ENCODE results near the gene PRELP. TPM values are rescaled to one million over a fixed set of nuclear protein-coding genes. Genes with fewer than 3 reads are reported as not detected.

The PRELP gene
- total and polyA plus RNA-seq, 10 of the 15 experiments (the other 5 are each of a cell fraction or from before 2014, with no cell fraction given) = 0.03 to 0.05 TPM; not detected in 8

DNA sequence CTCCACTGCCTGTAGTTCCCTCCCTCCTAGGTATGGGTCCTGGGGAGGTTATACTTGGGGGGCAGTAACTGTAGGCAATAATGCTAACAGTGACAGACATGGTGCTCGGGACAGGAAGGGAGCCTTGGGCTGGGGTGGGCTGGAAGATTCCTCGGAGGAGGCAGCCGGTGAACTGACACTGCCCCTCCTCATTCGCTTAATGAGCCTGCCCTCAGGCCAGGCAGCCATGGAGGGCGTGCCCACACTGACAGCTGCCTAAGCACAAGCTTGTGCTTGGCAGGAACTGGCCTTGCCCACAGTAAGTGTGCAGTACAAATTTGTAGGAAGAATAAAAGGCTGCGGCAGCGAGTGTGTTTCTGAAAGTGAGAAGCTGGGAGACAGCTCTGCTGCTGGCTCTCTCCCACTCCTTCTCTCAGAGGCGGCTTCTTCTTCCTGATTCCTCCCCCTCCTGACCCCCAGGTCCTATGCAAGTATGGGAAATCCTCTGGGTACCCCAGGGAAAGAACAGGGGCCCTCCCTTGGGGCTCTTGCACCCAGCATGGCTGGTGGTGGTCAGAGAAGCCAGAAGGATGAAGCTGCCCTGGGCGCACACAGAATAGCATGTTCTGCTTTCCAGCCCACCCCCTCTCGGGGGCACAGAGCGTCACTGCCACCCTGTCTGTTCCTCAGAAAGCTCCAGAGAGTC is 42.0 kb downstream of the PRELP start:
- ATAC-seq (no peak), FAIRE-seq (no peak), DNase-seq (ENCODE audit: low read depth, low spot score) (no peak)
- H3K9me3 ChIP-seq (replicated peaks; ENCODE audit: control insufficient read depth, insufficient read depth, low read length) = no peaks in the 10 kb centered on the region
- POLR2A ChIA-PET = no interaction called here
- BruUV-seq (replicated peaks) = no TSS peak
- no peak for TF ChIP-seq POLR2AphosphoS2 (IDR thresholded peaks at IDR 0.05; ENCODE audit: low read depth, low read length)
- TF ChIP-seq FOXM1 (IDR thresholded peaks at IDR 0.05; ENCODE audit: low read depth, low read length) = no peak
- no peak for TF ChIP-seq JUND (IDR thresholded peaks at IDR 0.05; ENCODE audit: low read depth, low read length)
- TF ChIP-seq, protein P1, sequence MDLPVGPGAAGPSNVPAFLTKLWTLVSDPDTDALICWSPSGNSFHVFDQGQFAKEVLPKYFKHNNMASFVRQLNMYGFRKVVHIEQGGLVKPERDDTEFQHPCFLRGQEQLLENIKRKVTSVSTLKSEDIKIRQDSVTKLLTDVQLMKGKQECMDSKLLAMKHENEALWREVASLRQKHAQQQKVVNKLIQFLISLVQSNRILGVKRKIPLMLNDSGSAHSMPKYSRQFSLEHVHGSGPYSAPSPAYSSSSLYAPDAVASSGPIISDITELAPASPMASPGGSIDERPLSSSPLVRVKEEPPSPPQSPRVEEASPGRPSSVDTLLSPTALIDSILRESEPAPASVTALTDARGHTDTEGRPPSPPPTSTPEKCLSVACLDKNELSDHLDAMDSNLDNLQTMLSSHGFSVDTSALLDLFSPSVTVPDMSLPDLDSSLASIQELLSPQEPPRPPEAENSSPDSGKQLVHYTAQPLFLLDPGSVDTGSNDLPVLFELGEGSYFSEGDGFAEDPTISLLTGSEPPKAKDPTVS (IDR thresholded peaks at IDR 0.05; ENCODE audit: low read depth, low read length) = no peak
- TF ChIP-seq, protein P2, sequence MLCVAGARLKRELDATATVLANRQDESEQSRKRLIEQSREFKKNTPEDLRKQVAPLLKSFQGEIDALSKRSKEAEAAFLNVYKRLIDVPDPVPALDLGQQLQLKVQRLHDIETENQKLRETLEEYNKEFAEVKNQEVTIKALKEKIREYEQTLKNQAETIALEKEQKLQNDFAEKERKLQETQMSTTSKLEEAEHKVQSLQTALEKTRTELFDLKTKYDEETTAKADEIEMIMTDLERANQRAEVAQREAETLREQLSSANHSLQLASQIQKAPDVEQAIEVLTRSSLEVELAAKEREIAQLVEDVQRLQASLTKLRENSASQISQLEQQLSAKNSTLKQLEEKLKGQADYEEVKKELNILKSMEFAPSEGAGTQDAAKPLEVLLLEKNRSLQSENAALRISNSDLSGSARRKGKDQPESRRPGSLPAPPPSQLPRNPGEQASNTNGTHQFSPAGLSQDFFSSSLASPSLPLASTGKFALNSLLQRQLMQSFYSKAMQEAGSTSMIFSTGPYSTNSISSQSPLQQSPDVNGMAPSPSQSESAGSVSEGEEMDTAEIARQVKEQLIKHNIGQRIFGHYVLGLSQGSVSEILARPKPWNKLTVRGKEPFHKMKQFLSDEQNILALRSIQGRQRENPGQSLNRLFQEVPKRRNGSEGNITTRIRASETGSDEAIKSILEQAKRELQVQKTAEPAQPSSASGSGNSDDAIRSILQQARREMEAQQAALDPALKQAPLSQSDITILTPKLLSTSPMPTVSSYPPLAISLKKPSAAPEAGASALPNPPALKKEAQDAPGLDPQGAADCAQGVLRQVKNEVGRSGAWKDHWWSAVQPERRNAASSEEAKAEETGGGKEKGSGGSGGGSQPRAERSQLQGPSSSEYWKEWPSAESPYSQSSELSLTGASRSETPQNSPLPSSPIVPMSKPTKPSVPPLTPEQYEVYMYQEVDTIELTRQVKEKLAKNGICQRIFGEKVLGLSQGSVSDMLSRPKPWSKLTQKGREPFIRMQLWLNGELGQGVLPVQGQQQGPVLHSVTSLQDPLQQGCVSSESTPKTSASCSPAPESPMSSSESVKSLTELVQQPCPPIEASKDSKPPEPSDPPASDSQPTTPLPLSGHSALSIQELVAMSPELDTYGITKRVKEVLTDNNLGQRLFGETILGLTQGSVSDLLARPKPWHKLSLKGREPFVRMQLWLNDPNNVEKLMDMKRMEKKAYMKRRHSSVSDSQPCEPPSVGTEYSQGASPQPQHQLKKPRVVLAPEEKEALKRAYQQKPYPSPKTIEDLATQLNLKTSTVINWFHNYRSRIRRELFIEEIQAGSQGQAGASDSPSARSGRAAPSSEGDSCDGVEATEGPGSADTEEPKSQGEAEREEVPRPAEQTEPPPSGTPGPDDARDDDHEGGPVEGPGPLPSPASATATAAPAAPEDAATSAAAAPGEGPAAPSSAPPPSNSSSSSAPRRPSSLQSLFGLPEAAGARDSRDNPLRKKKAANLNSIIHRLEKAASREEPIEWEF (IDR thresholded peaks at IDR 0.05; ENCODE audit: insufficient replicate concordance, low read depth, low read length) = no peak
- TF ChIP-seq HDAC2 (IDR thresholded peaks at IDR 0.05) = no peak
- no peak for TF ChIP-seq CBX5 (IDR thresholded peaks at IDR 0.05; ENCODE audit: low read depth)
- TF ChIP-seq SUPT20H (IDR thresholded peaks at IDR 0.05; ENCODE audit: borderline replicate concordance, control insufficient read depth, low read depth, low read length) = no peak
- TF ChIP-seq SIN3A (IDR thresholded peaks at IDR 0.05; ENCODE audit: low read depth, low read length) = no peak
- no peak for TF ChIP-seq BCL11A (IDR thresholded peaks at IDR 0.05; ENCODE audit: low read depth, low read length)
- TF ChIP-seq EP300 (IDR thresholded peaks at IDR 0.05; ENCODE audit: borderline replicate concordance in 1 of 2, control insufficient read depth in 1 of 2, low read depth in 2 of 2, low read length in 2 of 2) = no peak
- no peak for TF ChIP-seq NFYB (IDR thresholded peaks at IDR 0.05; ENCODE audit: insufficient read depth, low read depth, low read length)
- TF ChIP-seq NR2C2 (IDR thresholded peaks at IDR 0.05; ENCODE audit: borderline replicate concordance, control insufficient read depth, insufficient read length, low read depth) = no peak
- TF ChIP-seq WRNIP1 (IDR thresholded peaks at IDR 0.05; ENCODE audit: borderline replicate concordance, low read depth, low read length) = no peak
- TF ChIP-seq POLR2AphosphoS5 (IDR thresholded peaks at IDR 0.05; ENCODE audit: low read length) = no peak
- no peak for TF ChIP-seq SUZ12 (IDR thresholded peaks at IDR 0.05; ENCODE audit: unreplicated experiment)
- TF ChIP-seq MEF2B (IDR thresholded peaks at IDR 0.05; ENCODE audit: partially characterized antibody, poor library complexity, severe bottlenecking) = no peak
- TF ChIP-seq TAF1 (IDR thresholded peaks at IDR 0.05; ENCODE audit: borderline replicate concordance, low read depth, low read length) = no peak
- no peaks in the 10 kb centered on the region for H4K20me1 ChIP-seq (ENCODE audit: control insufficient read depth, insufficient read depth)
- H3K4me1 ChIP-seq (ENCODE audit: control insufficient read depth, insufficient read depth, low read length) = no peaks in the 10 kb centered on the region; the same call in 1 of the 2 replicates
- 39% methylated on average over 11 of the region's 11 CpGs for WGBS (ENCODE audit: insufficient coverage, insufficient replicate concordance, low lambda C conversion rate, missing lambda C conversion rate)
- no peaks in the 10 kb centered on the region for H3K36me3 ChIP-seq (ENCODE audit: control insufficient read depth in 2 of 2, insufficient read depth in 2 of 2, low read length in 1 of 2)
- no peak overlapping the region for H3K9ac ChIP-seq (ENCODE audit: control insufficient read depth, insufficient read depth, low read length)
- H3K27me3 ChIP-seq (replicated peaks in 1 of 2; ENCODE audit: control insufficient read depth in 2 of 2, insufficient read depth in 2 of 2, low read length in 1 of 2) = 0 out of 4 replicates have a peak, but pooled peaks cover 0 to 3% of the 10 kb centered on the region in 2 experiments
- no peaks in the 10 kb centered on the region for H3K79me2 ChIP-seq (ENCODE audit: control insufficient read depth, insufficient read depth, low read length)
- intact Hi-C loops (cut with micrococcal nuclease; ENCODE audit: unreplicated experiment) (no loop called here), in situ Hi-C loops (cut with MboI) (no loop called here)
- H2AFZ ChIP-seq (ENCODE audit: control insufficient read depth, low read depth, low read length) = no peak overlapping the region
- no peak overlapping the region for H3K4me2 ChIP-seq (ENCODE audit: control insufficient read depth, insufficient read depth)
- SMC1A ChIA-PET (ENCODE audit: uncharacterized antibody, unreplicated experiment) = no interaction called here
- CTCF ChIA-PET = interaction anchor here (1.4 kb wide), 1 partner anchor 13 kb away, joined by 5 read pairs; no protein-coding TSS in a partner anchor
- RAD21 ChIA-PET (ENCODE audit: unreplicated experiment) = interaction anchor here (1.2 kb wide), 1 partner anchor 67 kb away, joined by 3 read pairs; no protein-coding TSS in a partner anchor
- no peak overlapping the region for H3K27ac ChIP-seq (ENCODE audit: control insufficient read depth, insufficient read depth)
- H3K4me3 ChIP-seq = no peak overlapping the region

Measured in GM12878 (cell line).